NB4 (cell line): Measurements from ENCODE around the gene BCAS3.

Source experiments
- MYC ChIP-seq: IDR thresholded peaks from 2 replicates; pipeline ENCODE4 v1.6.1; 2011; ENCODE audit warnings: low read depth, low read length
- POLR2A ChIP-seq: IDR thresholded peaks from 2 replicates; pipeline ENCODE4 v1.6.1; 2011; ENCODE audit warnings: mild to moderate bottlenecking; ENCODE audit not compliant: insufficient read length; ENCODE audit errors: extremely low read depth
- TF ChIP-seq, protein P1 (sequence below): IDR thresholded peaks from one replicate; pipeline ENCODE4 v1.5.1; 2012; ENCODE audit warnings: low read depth, low read length
- TF ChIP-seq, protein P2 (sequence below): IDR thresholded peaks from 2 replicates; pipeline ENCODE4 v1.6.1; 2011; ENCODE audit warnings: low read depth, low read length

DNA sequence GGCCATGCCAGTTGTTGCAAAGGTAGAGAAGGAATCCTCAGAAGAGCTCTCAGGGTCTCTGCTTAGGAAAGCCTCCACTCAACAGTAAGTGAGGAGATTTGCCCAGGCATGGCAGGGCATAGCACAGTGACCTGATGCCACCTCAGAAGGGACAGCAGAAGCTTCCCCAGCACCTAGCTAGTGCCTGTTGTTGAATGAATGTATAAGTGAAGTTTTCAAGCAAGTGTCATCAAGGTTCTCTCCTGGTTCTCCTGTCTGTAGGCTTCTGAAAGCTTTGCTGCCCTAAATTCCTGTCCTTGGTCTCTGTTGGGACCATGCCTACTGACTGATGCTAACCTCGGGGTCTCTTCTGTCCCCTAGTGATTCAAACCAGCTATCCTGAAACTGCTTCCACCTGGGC is 607.1 kb downstream of the BCAS3 start:
- TF ChIP-seq, protein P1, sequence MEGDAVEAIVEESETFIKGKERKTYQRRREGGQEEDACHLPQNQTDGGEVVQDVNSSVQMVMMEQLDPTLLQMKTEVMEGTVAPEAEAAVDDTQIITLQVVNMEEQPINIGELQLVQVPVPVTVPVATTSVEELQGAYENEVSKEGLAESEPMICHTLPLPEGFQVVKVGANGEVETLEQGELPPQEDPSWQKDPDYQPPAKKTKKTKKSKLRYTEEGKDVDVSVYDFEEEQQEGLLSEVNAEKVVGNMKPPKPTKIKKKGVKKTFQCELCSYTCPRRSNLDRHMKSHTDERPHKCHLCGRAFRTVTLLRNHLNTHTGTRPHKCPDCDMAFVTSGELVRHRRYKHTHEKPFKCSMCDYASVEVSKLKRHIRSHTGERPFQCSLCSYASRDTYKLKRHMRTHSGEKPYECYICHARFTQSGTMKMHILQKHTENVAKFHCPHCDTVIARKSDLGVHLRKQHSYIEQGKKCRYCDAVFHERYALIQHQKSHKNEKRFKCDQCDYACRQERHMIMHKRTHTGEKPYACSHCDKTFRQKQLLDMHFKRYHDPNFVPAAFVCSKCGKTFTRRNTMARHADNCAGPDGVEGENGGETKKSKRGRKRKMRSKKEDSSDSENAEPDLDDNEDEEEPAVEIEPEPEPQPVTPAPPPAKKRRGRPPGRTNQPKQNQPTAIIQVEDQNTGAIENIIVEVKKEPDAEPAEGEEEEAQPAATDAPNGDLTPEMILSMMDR: no peak
- TF ChIP-seq, protein P2, sequence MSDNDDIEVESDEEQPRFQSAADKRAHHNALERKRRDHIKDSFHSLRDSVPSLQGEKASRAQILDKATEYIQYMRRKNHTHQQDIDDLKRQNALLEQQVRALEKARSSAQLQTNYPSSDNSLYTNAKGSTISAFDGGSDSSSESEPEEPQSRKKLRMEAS: no peak
- TF ChIP-seq POLR2A (no peak), MYC (no peak)
